ENCODE results near the gene MICAL2.

MICAL2 gene

GRCh38 chr11:12189543-12190235 is 79.3 kb downstream of the MICAL2 start:
- DNase-seq (ENCODE audit: low spot score): no peak

- no peak for DNase-seq (ENCODE audit: low spot score)
Observed at GRCh38 chr11:12190511-12190910, 80.1 kb downstream of the MICAL2 start.

GRCh38 chr11:12192794-12193514 is 82.6 kb downstream of the MICAL2 start:
- DNase-seq (ENCODE audit: low spot score): no peak

- DNase-seq (ENCODE audit: low spot score): no peak
Observed at GRCh38 chr11:12193515-12194336, 83.3 kb downstream of the MICAL2 start.

- DNase-seq (ENCODE audit: low spot score): no peak
Observed at GRCh38 chr11:12195768-12196167, 85.4 kb downstream of the MICAL2 start.

GRCh38 chr11:12196308-12196707 is 85.9 kb downstream of the MICAL2 start:
- DNase-seq (ENCODE audit: low spot score): no peak

- DNase-seq (ENCODE audit: low spot score): no peak
Observed at GRCh38 chr11:12196872-12197271, 86.5 kb downstream of the MICAL2 start.

GRCh38 chr11:12198251-12199222 is 88.1 kb downstream of the MICAL2 start:
- no peak for DNase-seq (ENCODE audit: low spot score)

GRCh38 chr11:12199231-12199948 is 89.0 kb downstream of the MICAL2 start:
- DNase-seq (ENCODE audit: low spot score): no peak

GRCh38 chr11:12200279-12200990 is 90.0 kb downstream of the MICAL2 start:
- no peak for DNase-seq (ENCODE audit: low spot score)

- DNase-seq (ENCODE audit: low spot score): no peak
Observed at GRCh38 chr11:12200991-12201985, 90.9 kb downstream of the MICAL2 start.

- DNase-seq (ENCODE audit: low spot score): no peak
Observed at GRCh38 chr11:12202661-12203310, 92.4 kb downstream of the MICAL2 start.

GRCh38 chr11:12204506-12204905 is 94.1 kb downstream of the MICAL2 start:
- no peak for DNase-seq (ENCODE audit: low spot score)

GRCh38 chr11:12205330-12205729 is 94.9 kb downstream of the MICAL2 start:
- no peak for DNase-seq (ENCODE audit: low spot score)

GRCh38 chr11:12206529-12206928 is 96.1 kb downstream of the MICAL2 start:
- DNase-seq (ENCODE audit: low spot score): no peak

GRCh38 chr11:12207384-12208150 is 97.2 kb downstream of the MICAL2 start:
- DNase-seq (ENCODE audit: low spot score): peak; percentile 34

- no peak for DNase-seq (ENCODE audit: low spot score)
Observed at GRCh38 chr11:12209096-12209495, 98.7 kb downstream of the MICAL2 start.

GRCh38 chr11:12210200-12210599 is 99.8 kb downstream of the MICAL2 start:
- DNase-seq (ENCODE audit: low spot score): no peak
